Measurements from ENCODE around the gene RITA1. TPM values are rescaled to one million over a fixed set of nuclear protein-coding genes. Genes with fewer than 3 reads are reported as not detected.

RITA1 gene
- total RNA-seq, 1 donor from 2014 or later = 15.2 TPM

GRCh38 chr12:113163030-113163360 is 22.5 kb upstream of the RITA1 start:
- Mint-ChIP-seq H3K4me3 (no peak overlapping the region), H3K9me3 (no peaks in the 10 kb centered on the region), H3K27me3 (ENCODE audit: low read depth) (no peaks in the 10 kb centered on the region), H3K27ac (no peak overlapping the region), H3K4me1 (no peaks in the 10 kb centered on the region), H3K36me3 (peaks cover 36% of the 10 kb centered on the region)
- no peak for TF ChIP-seq CTCF (IDR thresholded peaks at IDR 0.05; ENCODE audit: unreplicated experiment)
- no peak for DNase-seq (ENCODE audit: low spot score in 2 of 2, unreplicated experiment in 2 of 2)

- TF ChIP-seq CTCF (IDR thresholded peaks at IDR 0.05; ENCODE audit: unreplicated experiment) = no peak
- peaks cover 38% of the 10 kb centered on the region for H3K36me3 Mint-ChIP-seq
Measured at GRCh38 chr12:113164014-113164413, 21.5 kb upstream of the RITA1 start.

GRCh38 chr12:113165521-113166450 is 19.7 kb upstream of the RITA1 start:
- no peaks in the 10 kb centered on the region for H3K4me1 Mint-ChIP-seq
- H3K36me3 Mint-ChIP-seq = peaks cover 35% of the 10 kb centered on the region
- no peak overlapping the region for H3K4me3 Mint-ChIP-seq
- H3K27me3 Mint-ChIP-seq (ENCODE audit: low read depth) = no peaks in the 10 kb centered on the region
- TF ChIP-seq CTCF (IDR thresholded peaks at IDR 0.05; ENCODE audit: unreplicated experiment) = no peak
- no peak for DNase-seq (ENCODE audit: low spot score in 2 of 2, unreplicated experiment in 2 of 2)
- no peaks in the 10 kb centered on the region for H3K9me3 Mint-ChIP-seq
- H3K27ac Mint-ChIP-seq = no peak overlapping the region

More at GRCh38 chr12:113164014-113164413, 21.5 kb upstream of the RITA1 start:
- Mint-ChIP-seq H3K4me3 (no peak overlapping the region), H3K4me1 (no peaks in the 10 kb centered on the region), H3K27me3 (ENCODE audit: low read depth) (no peaks in the 10 kb centered on the region), H3K9me3 (no peaks in the 10 kb centered on the region), H3K27ac (no peak overlapping the region)
- DNase-seq (ENCODE audit: low spot score in 2 of 2, unreplicated experiment in 2 of 2) = no peak

- no peak for TF ChIP-seq CTCF (IDR thresholded peaks at IDR 0.05; ENCODE audit: unreplicated experiment)
- no peak overlapping the region for H3K27ac Mint-ChIP-seq
- H3K4me1 Mint-ChIP-seq = no peaks in the 10 kb centered on the region
- no peak overlapping the region for H3K4me3 Mint-ChIP-seq
- no peak for DNase-seq (ENCODE audit: low spot score in 2 of 2, unreplicated experiment in 2 of 2)
- no peaks in the 10 kb centered on the region for H3K9me3 Mint-ChIP-seq
- no peaks in the 10 kb centered on the region for H3K27me3 Mint-ChIP-seq (ENCODE audit: low read depth)
- H3K36me3 Mint-ChIP-seq = peaks cover 43% of the 10 kb centered on the region
Measured at GRCh38 chr12:113167868-113168267, 17.7 kb upstream of the RITA1 start.

GRCh38 chr12:113169697-113170096 is 15.8 kb upstream of the RITA1 start:
- Mint-ChIP-seq H3K9me3 (no peaks in the 10 kb centered on the region), H3K36me3 (peaks cover 39% of the 10 kb centered on the region), H3K27me3 (ENCODE audit: low read depth) (no peaks in the 10 kb centered on the region), H3K27ac (no peak overlapping the region), H3K4me1 (no peaks in the 10 kb centered on the region), H3K4me3 (no peak overlapping the region)
- no peak for TF ChIP-seq CTCF (IDR thresholded peaks at IDR 0.05; ENCODE audit: unreplicated experiment)
- DNase-seq (ENCODE audit: low spot score in 2 of 2, unreplicated experiment in 2 of 2) = no peak

Measured in mesothelial cell of epicardium (in vitro differentiated cells).